K562 treated with DMSO at 1 percent for 4 hours (cell line): Measurements from ENCODE around the gene DPY30. TPM values are rescaled to one million over a fixed set of nuclear protein-coding genes. Genes with fewer than 3 reads are reported as not detected.

Experiments used
- total RNA-seq: library from RNA; unstranded; fragments of 300-600 nt; gene quantifications from 2 replicates; pipeline ENCODE4 v1.2.3, GENCODE V29; 2022; ENCODE audit not compliant: insufficient read depth

The DPY30 gene
- total RNA-seq: 76.3 and 77.2 TPM in 2 replicates

DNA sequence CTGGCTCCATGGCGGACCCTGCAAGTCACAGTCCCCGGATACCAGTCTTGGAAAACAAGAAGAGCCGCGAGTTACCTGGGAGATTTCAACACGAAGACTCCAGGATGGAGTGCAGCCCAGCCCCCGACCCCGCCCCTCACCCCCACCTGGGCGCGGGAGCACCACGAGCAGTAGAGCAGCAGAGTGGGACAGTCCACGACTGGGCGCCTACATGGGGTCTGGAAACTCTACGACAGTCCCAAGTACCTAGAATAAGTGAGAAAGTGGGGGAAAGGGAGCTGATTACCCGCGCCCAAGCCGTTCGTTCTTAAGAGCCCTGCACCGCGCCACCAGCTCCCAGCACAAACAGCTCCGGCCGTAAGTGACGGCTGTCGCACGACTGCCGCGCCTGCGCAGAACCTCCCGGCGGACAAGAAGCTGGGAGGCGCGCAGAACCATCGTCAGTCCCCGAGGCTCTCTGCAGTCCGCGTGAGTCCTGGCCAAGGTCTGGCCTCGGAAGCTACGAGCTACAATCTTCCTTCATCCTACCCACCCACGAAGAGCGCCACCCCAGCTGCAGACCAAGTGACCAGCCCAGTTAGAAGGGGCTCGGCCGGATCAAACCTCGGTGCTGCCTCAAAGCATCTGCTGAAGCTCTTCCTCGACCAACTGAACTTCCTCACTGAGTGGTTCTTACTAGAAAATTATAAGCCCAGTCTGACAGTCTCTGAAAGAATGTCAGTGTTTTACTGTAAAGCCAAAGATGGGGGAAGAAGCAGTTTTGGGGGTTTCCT lies at the start of gene DPY30:
Gene DPY30 (minus strand): TSS at position 359 of the 773 bp plus-strand sequence. CDS start 349 bp downstream, at position 10.

DNA sequence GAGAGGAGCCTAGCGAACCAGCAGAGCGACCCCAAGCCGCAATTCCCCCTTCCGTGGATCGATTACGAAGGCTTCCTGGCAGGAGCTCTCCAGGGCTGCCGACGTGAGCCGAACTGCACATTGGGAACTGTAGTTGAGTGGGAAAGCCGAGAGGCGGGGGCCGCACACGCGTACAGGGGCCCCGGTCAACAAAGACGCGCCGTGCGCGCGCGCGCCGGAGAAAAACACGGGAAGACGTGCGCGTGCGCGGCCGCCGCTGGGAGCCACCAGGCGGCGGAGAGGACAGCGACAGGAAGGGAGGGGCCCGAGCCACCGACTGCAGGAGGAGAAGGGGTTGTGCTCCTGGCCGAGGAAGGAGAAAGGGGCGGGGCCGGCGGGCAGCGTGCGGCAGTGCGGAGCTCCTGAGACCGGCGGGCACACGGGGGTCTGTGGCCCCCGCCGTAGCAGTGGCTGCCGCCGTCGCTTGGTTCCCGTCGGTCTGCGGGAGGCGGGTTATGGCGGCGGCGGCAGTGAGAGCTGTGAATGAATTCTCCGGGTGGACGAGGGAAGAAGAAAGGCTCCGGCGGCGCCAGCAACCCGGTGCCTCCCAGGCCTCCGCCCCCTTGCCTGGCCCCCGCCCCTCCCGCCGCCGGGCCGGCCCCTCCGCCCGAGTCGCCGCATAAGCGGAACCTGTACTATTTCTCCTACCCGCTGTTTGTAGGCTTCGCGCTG lies 23.9 kb upstream of the DPY30 start, which contains the start of gene SPAST:
Gene SPAST (plus strand): TSS at position 247 of the 711 bp plus-strand sequence. CDS start 276 bp downstream, at position 523.

DNA sequence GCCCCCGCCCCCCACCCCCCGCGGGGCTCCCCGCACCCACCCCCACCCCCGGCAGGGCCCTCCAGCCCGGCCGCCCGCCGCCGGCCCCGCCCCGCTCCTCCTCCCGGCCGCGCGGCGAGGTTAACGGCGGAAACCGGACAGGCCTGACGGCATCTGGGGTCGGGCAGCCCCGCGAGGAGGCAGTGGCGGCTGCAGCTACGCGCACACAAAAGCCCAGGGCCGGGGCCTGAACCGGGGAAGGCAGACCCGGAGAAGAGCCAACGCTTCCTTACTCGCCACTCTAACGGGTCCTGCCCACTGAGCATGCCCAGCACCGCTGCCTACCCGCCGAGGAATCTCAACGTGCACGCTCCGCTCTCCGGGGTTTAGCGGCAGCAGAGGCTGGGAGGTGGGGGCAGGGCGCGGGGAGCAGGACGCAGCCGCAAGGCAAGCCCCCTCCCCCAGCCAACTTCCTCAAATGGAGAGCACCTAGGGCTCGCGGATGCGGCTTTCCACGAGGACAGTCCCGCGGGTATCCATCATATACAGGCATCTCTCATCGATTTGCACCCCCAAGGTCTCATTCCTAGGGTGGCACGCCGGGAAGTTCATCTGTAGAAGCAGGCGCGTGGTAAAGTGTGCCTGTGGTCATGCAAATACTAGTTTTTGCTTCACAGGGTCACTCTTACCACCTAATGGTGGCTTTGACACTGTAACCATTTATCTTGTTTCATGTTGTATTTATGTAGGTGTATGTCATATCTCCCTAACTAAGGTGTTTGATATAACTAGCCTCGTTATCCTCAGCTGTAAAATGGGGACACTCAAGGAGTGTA lies 28.7 kb downstream of the DPY30 start, which contains the start of gene MEMO1:
Gene MEMO1 (minus strand): TSS at position 339 of the 815 bp plus-strand sequence. CDS start 761 bp downstream, outside the sequence.

Other genes with a start within 250 kb of the DPY30 start
- gene MEMO1, start 28.8 kb downstream of the DPY30 start, total RNA-seq: 18.8 and 24.5 TPM in 2 replicates
- 6.2 and 12.6 TPM in 2 replicates for gene SPAST, start 23.8 kb upstream of the DPY30 start, total RNA-seq
- 12.5 and 14.8 TPM in 2 replicates for gene SLC30A6, start 126.1 kb upstream of the DPY30 start, total RNA-seq
- gene NLRC4, start 225.1 kb upstream of the DPY30 start, total RNA-seq: 0.23 and 1.3 TPM in 2 replicates
- 6.4 and 9.7 TPM in 2 replicates for gene YIPF4, start 238.1 kb upstream of the DPY30 start, total RNA-seq